IMR-90 (cell line): ENCODE data around the gene FOXD4L6.
"Not testable (repeated sequence)": the region's sequence is repeated elsewhere in the genome, so short reads cannot be mapped to it uniquely, and the experiment has no call there.

ENCODE experiments used
- BHLHE40 ChIP-seq: fragments of 150-350 bp; IDR thresholded peaks from 2 replicates; pipeline ENCODE4 v1.6.1; 2016; ENCODE audit warnings: mild to moderate bottlenecking, low read depth, low read length
- CTCF ChIP-seq: conservative IDR thresholded peaks from 2 replicates; pipeline ENCODE4 v1.5.1; 2012; ENCODE audit warnings: mild to moderate bottlenecking, low read depth, low read length, improper control_type of control experiment
- MXI1 ChIP-seq: IDR thresholded peaks from 2 replicates; pipeline ENCODE4 v1.6.1; 2012; ENCODE audit warnings: low read depth, mild to moderate bottlenecking, low read length, moderate library complexity, borderline replicate concordance
- POLR2A ChIP-seq: IDR thresholded peaks from 2 replicates; pipeline ENCODE4 v1.6.1; 2012; ENCODE audit warnings: mild to moderate bottlenecking, low read depth, low read length
- USF2 ChIP-seq: fragments of 150-350 bp; IDR thresholded peaks from 2 replicates; pipeline ENCODE4 v1.6.1; 2017; ENCODE audit warnings: mild to moderate bottlenecking, antibody characterized with exemption, low read length, low read depth

- TF ChIP-seq USF2, CTCF, BHLHE40, MXI1, POLR2A: not testable (repeated sequence)
Observed at GRCh38 chr9:41106472-41107116, 21.9 kb downstream of the FOXD4L6 start.
